RWPE1 (cell line): ENCODE results near the gene ITIH2.
A peak's percentile ranks its signal among the peaks of the same experiment; 100 is the strongest.
"Not testable (repeated sequence)": the region's sequence is repeated elsewhere in the genome, so short reads cannot be mapped to it uniquely, and the experiment has no call there.

ENCODE experiments used
- CTCF ChIA-PET: fragments of 350-600 bp; sonication (Branson Sonifier 250); formaldehyde crosslinking; extraction: SDS; loops from one replicate; lab custom pipeline; 2021; lab: Yijun Ruan, JAX
- POLR2A ChIA-PET: fragments of 400-600 bp; formaldehyde crosslinking; extraction: SDS; loops from one replicate; lab custom pipeline; 2020; ENCODE audit warnings: antibody characterized with exemption; ENCODE audit not compliant: low non-redundant PET; lab: Yijun Ruan, JAX
- DNase-seq: peaks from one replicate; pipeline ENCODE4 v3.0.0; 2012; ENCODE audit warnings: low spot score
- H3K27ac ChIP-seq: fragments of 450-650 bp; 2 replicates; pipeline ENCODE4 v1.5.1; 2017
- TF ChIP-seq, protein P1 (sequence below): fragments of 450-650 bp; conservative IDR thresholded peaks from 2 replicates; pipeline ENCODE4 v1.5.1; 2017; ENCODE audit warnings: low read depth, mild to moderate bottlenecking

Gene ITIH2

DNA sequence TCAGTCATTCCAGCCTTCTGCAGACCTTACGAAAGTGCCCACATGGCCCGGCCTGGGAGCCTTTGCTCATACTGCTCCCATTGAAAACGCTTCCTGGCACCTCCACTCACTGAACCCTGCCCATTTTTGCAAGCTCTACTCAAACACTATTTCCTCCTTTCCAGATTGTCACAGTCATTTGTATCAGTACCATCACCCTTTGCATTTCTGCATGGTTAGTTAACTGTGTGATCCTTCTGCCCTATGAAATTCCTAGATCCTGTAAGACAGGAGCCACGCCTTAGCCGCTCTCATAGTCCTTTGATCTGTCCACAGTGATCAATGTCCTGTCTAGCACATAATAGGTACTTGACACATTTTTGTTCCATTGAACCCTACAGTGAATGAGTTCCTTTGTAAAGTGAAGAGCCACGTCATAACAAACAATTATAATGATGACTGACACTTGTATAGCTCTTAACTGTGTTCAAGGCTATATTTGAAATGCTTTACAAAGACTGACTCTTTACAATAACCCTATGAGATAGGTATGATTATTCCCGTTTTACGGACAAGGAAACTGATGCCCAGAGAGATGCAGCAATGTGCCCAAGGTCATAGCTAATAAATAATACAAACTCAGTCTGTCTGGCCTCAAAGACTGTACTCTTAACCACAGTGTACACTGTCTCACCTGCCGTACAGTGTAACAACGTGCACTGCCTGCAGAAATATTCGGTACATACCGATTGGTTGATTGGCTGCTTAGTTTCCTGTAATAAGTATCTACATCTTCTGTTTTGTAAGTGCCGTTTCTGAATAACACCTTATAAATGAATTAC lies 16.6 kb upstream of the ITIH2 start:
- TF ChIP-seq, protein P1, sequence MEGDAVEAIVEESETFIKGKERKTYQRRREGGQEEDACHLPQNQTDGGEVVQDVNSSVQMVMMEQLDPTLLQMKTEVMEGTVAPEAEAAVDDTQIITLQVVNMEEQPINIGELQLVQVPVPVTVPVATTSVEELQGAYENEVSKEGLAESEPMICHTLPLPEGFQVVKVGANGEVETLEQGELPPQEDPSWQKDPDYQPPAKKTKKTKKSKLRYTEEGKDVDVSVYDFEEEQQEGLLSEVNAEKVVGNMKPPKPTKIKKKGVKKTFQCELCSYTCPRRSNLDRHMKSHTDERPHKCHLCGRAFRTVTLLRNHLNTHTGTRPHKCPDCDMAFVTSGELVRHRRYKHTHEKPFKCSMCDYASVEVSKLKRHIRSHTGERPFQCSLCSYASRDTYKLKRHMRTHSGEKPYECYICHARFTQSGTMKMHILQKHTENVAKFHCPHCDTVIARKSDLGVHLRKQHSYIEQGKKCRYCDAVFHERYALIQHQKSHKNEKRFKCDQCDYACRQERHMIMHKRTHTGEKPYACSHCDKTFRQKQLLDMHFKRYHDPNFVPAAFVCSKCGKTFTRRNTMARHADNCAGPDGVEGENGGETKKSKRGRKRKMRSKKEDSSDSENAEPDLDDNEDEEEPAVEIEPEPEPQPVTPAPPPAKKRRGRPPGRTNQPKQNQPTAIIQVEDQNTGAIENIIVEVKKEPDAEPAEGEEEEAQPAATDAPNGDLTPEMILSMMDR = no peak
- no peak for DNase-seq
- ChIA-PET POLR2A (no interaction called here), CTCF (interaction anchor here (0.5 to 2.7 kb wide), 13 partner anchors 11 to 515 kb away, joined by 3 to 28 read pairs (median 4); no protein-coding TSS in a partner anchor)
- no peak overlapping the region for H3K27ac ChIP-seq

DNA sequence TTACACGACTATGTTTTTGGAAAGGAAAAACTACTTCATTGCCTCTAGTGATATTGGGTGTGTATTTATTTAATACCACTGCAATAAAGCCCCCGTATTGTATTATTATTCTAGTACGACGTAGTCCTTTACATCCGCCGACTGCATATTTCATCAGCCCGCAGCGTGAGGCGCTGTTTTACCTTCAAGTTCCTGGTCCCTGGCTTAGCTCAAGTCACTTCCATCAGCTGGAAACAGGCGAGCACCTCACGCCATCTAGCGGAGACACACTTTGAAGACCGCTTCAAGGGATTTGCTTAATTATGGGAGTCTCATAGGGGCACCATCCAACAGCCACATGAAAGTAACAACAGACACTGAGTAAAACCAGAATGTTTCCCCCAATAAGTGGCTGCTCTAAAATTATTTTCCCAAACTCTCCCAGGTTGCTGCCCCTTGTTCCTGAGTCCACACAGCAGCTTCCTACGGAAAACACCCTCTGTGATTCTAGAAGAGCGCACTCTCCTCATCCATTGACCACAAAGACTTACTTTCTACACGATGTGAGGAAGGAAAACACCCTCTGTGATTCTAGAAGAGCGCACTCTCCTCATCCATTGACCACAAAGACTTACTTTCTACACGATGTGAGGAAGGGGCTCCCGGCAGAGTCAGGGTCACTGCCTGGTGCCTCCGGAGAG lies 15.7 kb upstream of the ITIH2 start:
- POLR2A ChIA-PET = no interaction called here
- CTCF ChIA-PET = interaction anchor here (0.6 to 2.7 kb wide), 15 partner anchors 11 to 1620 kb away, joined by 3 to 28 read pairs (median 4); no protein-coding TSS in a partner anchor
- TF ChIP-seq, protein P1 = peak; percentile 90
- peak; percentile 77 for DNase-seq
- no peak overlapping the region for H3K27ac ChIP-seq

DNA sequence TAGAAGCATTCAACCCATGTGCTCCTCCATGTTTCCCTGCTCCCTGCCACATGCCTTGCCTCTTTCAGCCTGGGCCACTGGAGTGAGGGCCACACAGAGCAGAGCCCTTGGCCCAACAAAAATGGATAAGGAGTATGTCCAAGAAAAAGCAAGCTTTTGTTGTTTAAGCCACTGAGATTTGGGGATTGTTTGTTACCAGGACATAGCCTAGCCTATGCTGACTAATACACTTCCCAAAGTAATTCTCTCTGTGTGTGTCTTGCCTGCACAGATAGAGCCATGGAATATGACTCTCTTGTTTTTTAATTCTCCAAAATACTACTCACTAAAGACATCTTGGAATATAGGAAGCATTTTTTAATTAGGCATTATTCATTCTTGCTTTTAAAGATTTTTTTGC lies 13.5 kb upstream of the ITIH2 start:
- DNase-seq = no peak
- H3K27ac ChIP-seq = no peak overlapping the region
- ChIA-PET POLR2A (no interaction called here), CTCF (no interaction called here)
- TF ChIP-seq, protein P1 = no peak

DNA sequence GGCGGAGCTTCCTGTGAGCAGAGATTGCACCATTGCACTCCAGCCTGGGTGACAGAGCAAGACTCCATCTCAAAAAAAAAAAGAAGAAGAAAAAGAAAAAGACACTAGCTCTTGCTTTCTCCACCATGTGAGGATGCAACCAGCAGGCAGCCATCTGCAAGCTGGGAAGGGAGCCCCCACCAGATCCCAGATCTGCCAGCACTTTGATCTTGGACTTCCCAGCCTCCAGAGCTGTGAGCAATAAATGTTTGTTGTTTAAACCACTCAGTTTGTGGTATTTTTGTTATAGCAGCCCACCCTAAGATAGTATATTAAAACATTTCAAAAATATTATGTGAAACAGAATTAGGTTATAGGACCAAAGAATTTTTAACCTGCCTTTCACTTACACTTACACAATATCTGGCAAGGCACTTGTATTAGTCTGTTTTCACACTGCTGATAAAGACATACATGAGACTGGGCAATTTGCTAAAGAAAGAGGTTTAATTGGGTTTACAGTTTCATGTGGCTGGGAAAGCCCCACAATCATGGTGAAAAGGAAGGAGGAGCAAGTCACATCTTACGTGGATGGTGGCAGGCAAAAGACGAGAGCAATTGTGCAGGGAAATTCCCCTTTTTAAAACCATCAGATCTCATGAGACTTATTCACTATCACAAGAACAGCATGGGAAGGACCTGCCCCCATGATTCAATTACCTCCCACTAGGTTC lies 12.1 kb upstream of the ITIH2 start:
- DNase-seq, POLR2A ChIA-PET, CTCF ChIA-PET, H3K27ac ChIP-seq: not testable (repeated sequence)

DNA sequence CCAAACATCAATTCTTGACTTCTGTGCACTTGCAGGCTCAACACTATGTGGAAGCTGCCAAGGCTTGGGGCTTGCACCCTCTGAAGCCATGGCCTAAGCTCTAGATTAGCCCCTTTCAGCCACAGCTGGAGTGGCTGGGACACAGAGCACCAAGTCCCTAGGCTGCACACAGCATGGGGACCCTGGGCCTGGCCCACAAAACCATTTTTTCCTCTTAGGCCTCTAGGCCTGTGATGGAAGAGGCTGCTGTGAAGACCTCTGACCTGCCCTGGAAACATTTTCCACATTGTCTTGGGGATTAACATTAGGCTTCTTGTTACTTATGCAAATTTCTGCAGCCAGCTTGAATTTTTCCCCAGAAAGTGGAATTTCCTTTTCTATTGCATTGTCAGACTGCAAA lies 10.7 kb upstream of the ITIH2 start:
- CTCF ChIA-PET, POLR2A ChIA-PET: not testable (repeated sequence)

DNA sequence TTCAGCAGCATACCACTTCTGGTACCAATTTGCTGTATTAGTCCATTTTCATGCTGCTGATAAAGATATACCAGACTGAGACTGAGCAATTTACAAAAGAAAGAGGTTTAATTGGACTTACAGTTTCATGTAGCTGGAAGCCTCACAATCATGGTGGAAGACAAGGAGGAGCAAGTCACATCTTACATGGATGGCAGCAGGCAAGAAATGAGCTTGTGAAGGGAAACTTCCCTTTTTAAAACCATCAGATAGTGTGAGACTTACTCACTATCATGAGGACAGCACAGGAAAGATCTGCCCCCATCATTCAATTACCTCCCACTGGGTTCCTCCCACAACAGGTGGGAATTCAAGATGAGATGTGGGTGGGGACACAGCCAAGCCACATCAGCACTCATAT lies 9.9 kb upstream of the ITIH2 start:
- CTCF ChIA-PET, DNase-seq, H3K27ac ChIP-seq, POLR2A ChIA-PET: not testable (repeated sequence)

More for the DNA sequence above, 10.7 kb upstream of the ITIH2 start:
- not testable (repeated sequence) for DNase-seq, H3K27ac ChIP-seq

DNA sequence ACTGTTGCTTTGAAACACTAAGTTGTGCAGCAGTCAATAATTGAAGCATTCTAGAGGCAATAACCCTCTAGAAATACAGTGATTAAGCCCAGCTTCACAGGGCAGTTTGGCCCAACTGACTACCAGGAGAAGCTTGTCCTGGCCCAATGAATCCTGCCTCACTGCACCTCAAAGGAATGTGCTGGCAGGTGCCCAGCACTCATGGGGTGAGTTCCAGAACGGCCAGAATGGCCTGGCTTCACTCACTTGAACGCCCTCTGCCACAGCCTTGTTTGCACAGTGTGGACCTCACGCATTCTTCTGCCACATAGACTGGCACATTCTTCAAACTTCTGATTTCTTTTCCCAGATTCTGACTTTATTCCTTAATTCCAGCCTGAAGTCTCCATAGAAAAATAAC lies 6.6 kb upstream of the ITIH2 start:
- DNase-seq = no peak
- TF ChIP-seq, protein P1 = no peak
- no peak overlapping the region for H3K27ac ChIP-seq
- POLR2A ChIA-PET = no interaction called here
- CTCF ChIA-PET = interaction anchor here (0.6 kb wide), 1 partner anchor 815 kb away, joined by 4 read pairs; no protein-coding TSS in a partner anchor
